K562 (cell line): ENCODE data around the gene AFF1. TPM values are rescaled to one million over a fixed set of nuclear protein-coding genes. Genes with fewer than 3 reads are reported as not detected.

ENCODE experiments used
- ATAC-seq: fragments of 200-7000 bp; cut with Tn5 transposase; 3 replicates; pipeline ENCODE4 v1.9.1; 2020; ENCODE audit warnings: moderate library complexity
- BruUV-seq: library from RNA; stranded (reverse); fragments of 400-500 nt; replicated peaks from 2 replicates; lab custom pipeline; 2021; lab: Mats Ljungman, UMichigan
- CTCF ChIA-PET: fragments of 300-600 bp; formaldehyde crosslinking; extraction: SDS; loops from one replicate; lab custom pipeline; 2021; ENCODE audit warnings: low intra/inter-chr PET ratio; lab: Yijun Ruan, JAX
- POLR2A ChIA-PET: fragments of 300-600, 350-650 bp; sonication (Branson Sonifier 250); formaldehyde crosslinking; extraction: SDS; loops from one replicate; lab custom pipeline; 2021; ENCODE audit warnings: antibody characterized with exemption, inconsistent platforms; lab: Yijun Ruan, JAX
- DNase-seq, 4 experiments: peaks; one replicate each; pipeline versions ENCODE4 v3.0.0 to v3.0.0-alpha.2; 2011 to 2018; ENCODE audit warnings: low spot score in 3 of 4, mixed read lengths in 3 of 4; ENCODE audit errors: extremely low read depth in 1 of 4
- FAIRE-seq: peaks from 2 replicates; lab custom pipeline; 2011; peaks lifted over from hg19 to GRCh38; lab: Jason Lieb, UNC
- H2AFZ ChIP-seq: 2 replicates; pipeline ENCODE4 v1.6.0; 2011; ENCODE audit warnings: low read depth, low read length, control low read depth, inconsistent platforms
- H3K27ac ChIP-seq: fragments of 200-600 bp; 3 replicates; pipeline ENCODE4 v1.8.0; 2011; ENCODE audit warnings: low read depth, mild to moderate bottlenecking, control low read depth, inconsistent platforms, low read length, moderate library complexity, mixed read lengths; ENCODE audit errors: extremely low read depth
- H3K27me3 ChIP-seq, 2 experiments: fragments of 300-600 bp in 1 of 2; 2 replicates in 1 of 2; 3 replicates in 1 of 2; pipeline versions ENCODE4 v1.6.0 to v1.8.0; 2011; ENCODE audit warnings: inconsistent platforms in 2 of 2, low read length in 2 of 2, mild to moderate bottlenecking in 1 of 2, mixed read lengths in 1 of 2, moderate library complexity in 1 of 2; ENCODE audit not compliant: control insufficient read depth in 2 of 2, insufficient read depth in 2 of 2
- H3K36me3 ChIP-seq: fragments of 300-600 bp; 3 replicates; pipeline ENCODE4 v1.8.0; 2011; ENCODE audit warnings: mild to moderate bottlenecking, low read length, inconsistent platforms; ENCODE audit not compliant: control insufficient read depth, insufficient read depth
- H3K4me1 ChIP-seq, 2 experiments: fragments of 200-600 bp in 1 of 2; replicated peaks in 1 of 2; 2 replicates in 1 of 2; 3 replicates in 1 of 2; pipeline versions ENCODE4 v1.5.1 to v1.8.0; 2011; ENCODE audit warnings: inconsistent platforms in 2 of 2, low read length in 2 of 2, mild to moderate bottlenecking in 1 of 2, mixed read lengths in 1 of 2, moderate library complexity in 1 of 2; ENCODE audit not compliant: control insufficient read depth in 2 of 2, insufficient read depth in 2 of 2
- H3K4me2 ChIP-seq: 2 replicates; pipeline ENCODE4 v1.6.1; 2011; ENCODE audit warnings: low read length, control low read depth, inconsistent platforms, mixed read lengths; ENCODE audit not compliant: insufficient read depth
- H3K4me3 ChIP-seq: fragments of 200-600 bp; sonication (generic), shearing (Covaris generic); 2 replicates; pipeline ENCODE4 v1.5.1; 2016; ENCODE audit warnings: control low read depth, inconsistent platforms
- H3K79me2 ChIP-seq: fragments of 200-600 bp; 3 replicates; pipeline ENCODE4 v1.8.0; 2011; ENCODE audit warnings: low read length, inconsistent platforms; ENCODE audit not compliant: control insufficient read depth, insufficient read depth
- H3K9ac ChIP-seq, 2 experiments: 2 replicates each; pipeline versions ENCODE4 v1.6.0 to v1.6.1; 2011; ENCODE audit warnings: low read depth in 2 of 2, low read length in 2 of 2, control low read depth in 1 of 2, inconsistent platforms in 1 of 2, mild to moderate bottlenecking in 1 of 2, mixed read lengths in 1 of 2; ENCODE audit not compliant: insufficient read depth in 1 of 2
- H3K9me1 ChIP-seq: one replicate; pipeline ENCODE4 v1.6.0; 2011; ENCODE audit warnings: inconsistent platforms, mild to moderate bottlenecking, low read length, moderate library complexity; ENCODE audit not compliant: control insufficient read depth, insufficient read depth
- H3K9me3 ChIP-seq: replicated peaks from 2 replicates; pipeline ENCODE4 v1.5.1; 2011; ENCODE audit warnings: low read depth, low read length, inconsistent platforms; ENCODE audit not compliant: control insufficient read depth, insufficient read depth
- H4K20me1 ChIP-seq: replicated peaks from 2 replicates; pipeline ENCODE4 v1.6.1; 2011; ENCODE audit warnings: low read length, inconsistent platforms, mixed read lengths; ENCODE audit not compliant: control insufficient read depth, insufficient read depth
- AFF4 ChIP-seq: sonication (generic); formaldehyde crosslinking; IDR thresholded peaks from 2 replicates; pipeline ENCODE4 v1.8.0; 2023; ENCODE audit warnings: mild to moderate bottlenecking, missing genetic modification reagents
- ARID1B ChIP-seq: fragments of 450-650 bp; IDR thresholded peaks from 2 replicates; pipeline ENCODE4 v1.6.1; 2016; ENCODE audit warnings: antibody characterized with exemption, mild to moderate bottlenecking, inconsistent platforms
- ATF3 ChIP-seq, 2 experiments: fragments of 450-650 bp in 1 of 2; sonication (generic) in 1 of 2; formaldehyde crosslinking in 1 of 2; IDR thresholded peaks in 1 of 2; conservative IDR thresholded peaks in 1 of 2; 2 replicates each; pipeline versions ENCODE4 v1.6.1 to v1.8.1; 2016 to 2023; ENCODE audit warnings: mild to moderate bottlenecking in 2 of 2, moderate library complexity in 2 of 2, inconsistent platforms in 1 of 2, missing genetic modification reagents in 1 of 2
- FOSL1 ChIP-seq: fragments of 200-800 bp; sonication (Bioruptor generic); conservative IDR thresholded peaks from 2 replicates; pipeline ENCODE4 v1.6.1; 2016; ENCODE audit warnings: missing genetic modification characterization, missing compliant biosample characterization
- FOXP4 ChIP-seq: sonication (generic); formaldehyde crosslinking; IDR thresholded peaks from 2 replicates; pipeline ENCODE4 v1.8.0; 2022; ENCODE audit warnings: mild to moderate bottlenecking, missing genetic modification reagents, borderline replicate concordance
- HSF4 ChIP-seq: fragments of 250-450 bp; sonication (Bioruptor Pico); IDR thresholded peaks from 2 replicates; pipeline ENCODE4 v2.1.2; 2022; ENCODE audit warnings: mild to moderate bottlenecking, moderate library complexity, borderline replicate concordance
- JUND ChIP-seq, 2 experiments: IDR thresholded peaks; 2 replicates in 1 of 2; 3 replicates in 1 of 2; pipeline ENCODE4 v1.6.1; 2011; ENCODE audit warnings: borderline replicate concordance in 2 of 2, low read depth in 2 of 2, low read length in 2 of 2, improper control_type of control experiment in 1 of 2, missing biosample characterization in 1 of 2, missing genetic modification characterization in 1 of 2, missing genetic modification reagents in 1 of 2
- MAFG ChIP-seq: fragments of 450-650 bp; conservative IDR thresholded peaks from 2 replicates; pipeline ENCODE4 v1.6.1; 2016; ENCODE audit warnings: missing genetic modification characterization, missing compliant biosample characterization
- MCM3 ChIP-seq: fragments of 450-650 bp; IDR thresholded peaks from 2 replicates; pipeline ENCODE4 v1.6.1; 2016
- RB1 ChIP-seq: fragments of 450-650 bp; IDR thresholded peaks from 2 replicates; pipeline ENCODE4 v1.6.1; 2017; ENCODE audit warnings: low read depth, mild to moderate bottlenecking
- SMARCE1 ChIP-seq: fragments of 450-650 bp; IDR thresholded peaks from 2 replicates; pipeline ENCODE4 v1.7.1; 2016; ENCODE audit warnings: mild to moderate bottlenecking
- ZNF175 ChIP-seq: fragments of 200-800 bp; sonication (Bioruptor generic); IDR thresholded peaks from 2 replicates; pipeline ENCODE4 v1.6.1; 2016; ENCODE audit warnings: low read depth, mild to moderate bottlenecking, missing genetic modification characterization, missing compliant biosample characterization
- ZNF232 ChIP-seq: sonication (generic); formaldehyde crosslinking; IDR thresholded peaks from 2 replicates; pipeline ENCODE4 v1.8.0; 2022; ENCODE audit warnings: mild to moderate bottlenecking, missing genetic modification reagents
- ZNF316 ChIP-seq: fragments of 450-650 bp; IDR thresholded peaks from 2 replicates; pipeline ENCODE4 v1.6.1; 2016
- in situ Hi-C: fragments of 300-500 bp; cut with MboI; formaldehyde crosslinking; loops from 4 replicates; pipeline ENCODE4 v1.15.0; 2018; ENCODE audit warnings: inconsistent platforms, mixed read lengths
- intact Hi-C: fragments of 100-400 bp; cut with micrococcal nuclease; formaldehyde crosslinking; loops from 2 replicates; pipeline ENCODE4 v1.14.2; 2022
- polyA plus RNA-seq, 8 experiments: library from polyadenylated mRNA; depleted of rRNA in 4 of 8; stranded (reverse) in 5 of 8; unstranded in 3 of 8; fragments of >200 nt; fragmentation: Nextera tagmentation in 2 of 8; fragmentation: Illumina TruSeq in 1 of 8; extraction: Ambion mirVana in 2 of 8; extraction: Trizol in 1 of 8; gene quantifications; 2 replicates each; pipeline versions ENCODE4 v1.2.1 to v1.2.3, GENCODE V29; 2011 to 2014; ENCODE audit warnings: inconsistent platforms in 1 of 8, missing spikeins in 1 of 8
- total RNA-seq, 7 experiments: library from RNA; depleted of rRNA in 6 of 7; stranded (reverse); fragments of >200 nt in 6 of 7; fragmentation: Illumina TruSeq in 2 of 7; extraction: Trizol in 2 of 7; gene quantifications; 2 replicates each; pipeline versions ENCODE4 v1.2.1 to v1.2.3, GENCODE V29; 2011 to 2021; ENCODE audit warnings: low replicate concordance in 1 of 7

Gene AFF1
- total and polyA plus RNA-seq, 9 of the 15 experiments (the other 6 are each of a cell fraction or from before 2014, with no cell fraction given), result 4.1 to 47.5 (median 17.2) TPM

GRCh38 chr4:86955888-86956451, 21.2 kb downstream of the AFF1 start:
- BruUV-seq, result no TSS peak
- peaks cover 64% of the 10 kb centered on the region for H3K79me2 ChIP-seq
- DNase-seq (no peak), ATAC-seq (no peak), FAIRE-seq (no peak)
- POLR2A ChIA-PET, result interaction anchor here (0.6 to 1.4 kb wide), 2 partner anchors 14 to 62 kb away, joined by 3 to 4 read pairs; no protein-coding TSS in a partner anchor
- CTCF ChIA-PET, result no interaction called here
- H3K9me1 ChIP-seq, result no peaks in the 10 kb centered on the region
- peaks cover 8 to 25% of the 10 kb centered on the region in 2 experiments for H3K4me1 ChIP-seq
- no peaks in the 10 kb centered on the region for H3K9me3 ChIP-seq
- no peaks in the 10 kb centered on the region for H3K27me3 ChIP-seq
- no peak overlapping the region for H3K27ac ChIP-seq
- no peak overlapping the region for H2AFZ ChIP-seq
- intact Hi-C loops, result no loop called here
- in situ Hi-C loops, result no loop called here
- no peaks in the 10 kb centered on the region for H4K20me1 ChIP-seq
- no peak overlapping the region for H3K4me3 ChIP-seq
- no peak overlapping the region for H3K4me2 ChIP-seq
- H3K9ac ChIP-seq, result no peak overlapping the region
- peaks cover 16% of the 10 kb centered on the region; the same call in 1 of the 3 replicates for H3K36me3 ChIP-seq
- TF ChIP-seq JUND (IDR thresholded peaks at IDR 0.05; ENCODE audit: borderline replicate concordance, low read depth, low read length) (peak; percentile 77; the same call in 1 of the 2 replicates), JUND (tag; IDR thresholded peaks at IDR 0.05; ENCODE audit: borderline replicate concordance, low read depth, low read length) (0 out of 3 replicates have a peak, but pooled peaks have one; percentile 17), ARID1B (0 out of 2 replicates have a peak, but pooled peaks have one; percentile 17), MCM3 (no peak), ZNF316 (0 out of 2 replicates have a peak, but pooled peaks have one; percentile 1), MAFG (0 out of 2 replicates have a peak, but pooled peaks have one; percentile 7), FOSL1 (tag) (peak; percentile 70), AFF4 (CRISPR knock-in tag) (no peak), SMARCE1 (0 out of 2 replicates have a peak, but pooled peaks have one; percentile 33), HSF4 (CRISPR knock-in tag) (no peak), ATF3 (IDR thresholded peaks at IDR 0.05) (peak; percentile 78), ATF3 (CRISPR knock-in tag; conservative IDR thresholded peaks at IDR 0.05) (no peak), ZNF175 (CRISPR knock-in tag) (no peak), RB1 (no peak), ZNF232 (0 out of 2 replicates have a peak, but pooled peaks have one; percentile 48), FOXP4 (CRISPR knock-in tag) (no peak)
